HG02852 (cell line): ENCODE data around the gene CD151.

Source experiments
- ATAC-seq: cut with Tn5 transposase; IDR thresholded peaks from one replicate; pipeline ENCODE4 v1.9.1; 2021; ENCODE audit warnings: mild to moderate bottlenecking, moderate library complexity; ENCODE audit not compliant: unreplicated experiment

The CD151 gene

DNA sequence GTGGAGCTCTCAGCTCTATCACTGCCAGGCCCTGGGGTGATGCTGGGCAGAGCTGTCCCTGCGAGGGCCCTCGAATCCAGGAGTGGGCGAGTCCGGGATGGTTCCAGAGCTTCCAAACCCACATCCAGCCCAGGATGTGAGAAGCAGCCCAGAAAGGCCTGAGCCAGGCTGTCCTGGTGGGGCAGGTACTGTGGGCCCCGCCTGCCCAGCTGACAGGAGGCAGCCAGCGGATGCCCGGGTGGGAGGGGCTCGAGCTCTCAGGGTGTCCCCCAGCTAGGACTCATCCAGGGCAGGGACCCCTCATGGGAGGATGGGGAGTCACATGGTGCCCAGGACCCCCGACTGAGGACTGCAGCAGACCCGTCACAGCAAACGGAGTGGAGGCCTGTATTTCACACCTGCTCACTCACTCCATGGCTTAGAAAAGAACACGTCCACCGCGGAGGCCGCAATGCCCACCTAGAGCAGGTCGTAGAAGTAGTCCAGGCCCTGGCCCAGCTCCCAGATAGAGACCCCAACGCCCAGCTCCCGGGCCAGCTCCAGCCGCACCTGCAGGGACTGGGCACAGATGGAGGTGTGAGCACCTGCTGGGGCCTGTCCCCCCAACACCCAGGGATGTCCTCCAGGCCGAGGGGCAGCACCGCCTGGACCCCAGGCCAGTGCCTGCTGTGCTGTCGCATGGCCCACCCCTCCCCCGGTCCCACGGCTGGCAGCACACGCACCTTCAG, 36.8 kb downstream of the CD151 start:
- no peak for ATAC-seq

- no peak for ATAC-seq
Measured at GRCh38 chr11:870127-870413, 37.3 kb downstream of the CD151 start.

DNA sequence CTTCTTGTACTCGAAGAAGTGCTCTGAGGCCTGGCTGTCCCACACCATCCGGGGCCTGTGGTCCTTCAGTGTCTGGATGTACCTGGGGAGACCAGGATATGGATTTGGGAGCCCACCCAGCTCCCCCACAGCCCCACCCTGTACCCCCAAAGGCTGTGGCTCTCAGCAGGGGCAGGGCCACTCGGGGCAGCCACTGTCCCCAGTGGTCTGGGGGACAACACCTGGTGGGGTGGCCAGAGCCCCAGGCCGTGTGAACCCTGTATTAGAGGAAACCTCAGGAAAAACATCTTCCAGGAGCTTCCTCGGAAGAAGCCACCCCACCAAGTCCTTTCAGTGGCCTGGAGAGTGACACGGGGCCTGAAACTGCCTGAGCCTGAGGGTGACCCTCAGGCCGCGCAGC, 37.7 kb downstream of the CD151 start:
- no peak for ATAC-seq

GRCh38 chr11:871472-871871, 38.7 kb downstream of the CD151 start:
- no peak for ATAC-seq

DNA sequence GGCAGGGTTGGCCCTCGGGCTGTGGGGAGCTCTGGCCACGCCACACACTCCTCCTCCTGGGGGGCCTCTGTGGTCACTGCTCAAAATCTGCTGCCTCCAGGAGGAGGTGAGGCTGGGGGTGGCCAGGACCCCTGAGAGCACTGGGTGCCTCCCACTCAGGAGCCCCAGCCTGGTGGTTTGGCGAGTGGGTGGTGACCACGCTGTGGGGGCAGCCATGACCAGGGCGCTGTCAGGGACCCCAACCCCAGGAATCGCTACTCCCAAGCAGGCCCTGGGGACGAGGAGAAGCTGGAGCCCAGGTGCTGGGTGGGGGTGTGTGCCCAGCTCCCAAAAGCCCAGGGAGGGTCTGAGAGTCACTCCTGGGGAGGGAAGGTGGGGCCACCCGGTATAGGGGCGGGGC, 40.0 kb downstream of the CD151 start:
- no peak for ATAC-seq

DNA sequence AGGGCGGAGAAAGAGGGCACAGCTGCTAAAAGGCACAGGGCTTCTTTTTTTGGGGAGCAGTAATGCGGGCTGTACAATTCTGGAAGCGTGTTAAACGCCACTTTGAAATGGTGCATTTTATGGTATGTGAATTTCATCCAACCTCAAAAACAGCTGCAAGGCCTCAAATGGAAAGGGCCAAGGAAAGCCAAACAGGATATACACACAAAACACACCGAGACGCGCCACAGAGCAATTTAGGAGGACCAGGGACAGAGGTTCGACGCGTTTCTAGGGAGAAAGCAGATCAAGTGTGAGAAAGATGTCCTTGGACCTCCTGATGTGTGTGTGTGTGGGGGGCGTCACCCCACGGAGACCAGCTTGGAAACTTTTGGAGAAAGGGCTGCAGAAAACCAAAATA, 41.0 kb downstream of the CD151 start:
- ATAC-seq, result no peak

- no peak for ATAC-seq
Measured at GRCh38 chr11:875203-875602, 42.5 kb downstream of the CD151 start.

DNA sequence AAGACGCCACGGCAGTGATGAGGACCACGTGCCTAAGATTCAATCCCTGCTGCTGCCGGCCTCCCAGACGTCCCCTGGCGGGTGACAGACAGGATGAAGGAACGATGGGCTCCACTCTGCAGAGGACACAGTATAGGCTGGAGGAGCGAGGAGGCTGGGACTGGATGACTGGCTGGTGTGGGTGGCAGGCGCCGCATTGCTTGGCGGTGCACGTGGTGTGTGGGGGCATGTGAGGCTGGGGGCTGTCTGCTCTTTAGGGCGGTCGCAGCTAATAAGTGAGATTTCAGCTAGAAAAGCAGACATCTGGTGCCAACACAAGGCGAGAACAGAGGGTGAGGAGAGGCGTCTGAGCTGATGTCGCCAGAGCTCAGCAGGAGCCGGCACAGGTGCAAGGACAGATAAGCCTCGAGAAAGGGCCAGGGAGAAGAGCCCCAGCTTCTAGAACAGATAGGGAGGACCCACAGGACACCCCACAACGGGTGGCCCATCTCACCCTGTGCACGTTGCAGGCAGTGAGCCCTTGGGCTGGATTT, 43.1 kb downstream of the CD151 start:
- no peak for ATAC-seq

DNA sequence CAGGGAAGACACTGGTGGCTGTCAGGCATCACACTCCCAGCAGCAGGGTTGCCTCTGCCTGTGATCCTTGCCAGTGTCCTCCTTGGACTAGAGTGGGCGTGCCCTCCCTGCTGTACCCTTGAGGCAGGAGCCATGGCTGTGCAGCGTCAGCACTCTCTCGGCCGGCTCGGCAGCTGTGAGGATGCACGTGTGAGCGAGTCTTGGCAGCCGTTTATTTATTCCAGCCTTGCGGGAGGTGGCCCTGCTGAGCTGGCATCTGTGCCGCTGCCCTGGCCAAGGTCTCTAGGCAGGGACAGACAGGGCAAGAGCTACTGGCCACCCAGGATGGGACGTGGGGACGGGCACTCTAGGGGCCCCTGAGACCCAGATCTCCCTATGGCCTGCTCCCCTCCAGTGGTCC, 43.8 kb downstream of the CD151 start:
- ATAC-seq, result no peak

DNA sequence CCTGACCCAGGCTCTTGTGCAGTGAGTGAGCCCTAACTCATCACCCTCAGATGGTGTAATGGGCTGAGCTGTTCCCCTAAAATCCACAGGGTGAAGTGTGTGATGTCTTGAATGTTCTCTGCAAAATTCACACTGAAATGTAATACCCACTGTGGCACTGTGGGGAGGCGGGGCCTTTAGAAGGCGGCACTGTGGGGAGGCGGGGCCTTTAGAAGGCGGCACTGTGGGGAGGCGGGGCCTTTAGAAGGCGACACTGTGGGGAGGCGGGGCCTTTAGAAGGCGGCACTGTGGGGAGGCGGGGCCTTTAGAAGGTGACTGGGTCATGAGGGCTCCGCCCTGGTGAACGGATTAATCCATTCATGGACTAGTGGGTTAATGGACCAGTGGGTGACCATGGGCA, 44.8 kb downstream of the CD151 start:
- no peak for ATAC-seq

DNA sequence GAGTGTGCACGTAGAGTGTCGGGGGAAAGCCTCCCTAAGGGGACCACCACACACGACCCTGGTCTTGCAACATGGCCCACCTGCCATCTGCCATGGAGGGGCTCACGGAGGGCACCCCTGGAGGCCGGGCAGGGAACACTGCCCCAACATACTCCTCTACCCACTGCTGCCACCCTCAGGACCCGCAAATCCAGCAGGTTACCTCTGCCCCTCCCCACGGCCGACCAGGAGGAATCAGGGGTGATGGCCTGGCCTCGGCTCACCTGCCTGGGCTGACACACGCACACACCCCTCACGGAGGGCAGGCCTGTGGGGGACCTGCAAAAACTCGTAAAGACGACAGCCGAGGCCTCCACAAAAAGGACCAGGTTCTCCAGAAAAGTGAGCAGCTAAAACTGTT, 47.7 kb downstream of the CD151 start:
- ATAC-seq, result no peak

DNA sequence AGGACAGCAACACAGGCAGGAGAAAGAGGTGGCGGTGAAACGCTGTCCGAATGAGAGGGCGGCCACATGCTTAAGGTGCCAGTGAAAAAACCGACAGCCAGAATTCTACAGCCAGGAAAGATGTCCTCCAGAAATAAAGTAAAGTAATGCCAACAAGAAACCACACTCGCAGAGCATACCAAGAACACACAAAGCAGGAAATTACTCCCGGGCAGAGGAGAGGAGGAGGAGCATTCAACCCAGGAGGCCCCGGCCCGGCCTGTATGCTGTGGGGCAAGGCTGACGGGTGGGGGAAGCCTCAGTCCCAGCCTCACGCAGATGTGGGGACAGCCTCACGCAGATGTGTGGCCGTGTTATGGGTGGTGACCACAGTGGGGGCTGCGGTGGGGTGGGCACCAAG, 49.8 kb downstream of the CD151 start:
- ATAC-seq, result no peak

GRCh38 chr11:883527-883926, 50.8 kb downstream of the CD151 start:
- ATAC-seq, result no peak

DNA sequence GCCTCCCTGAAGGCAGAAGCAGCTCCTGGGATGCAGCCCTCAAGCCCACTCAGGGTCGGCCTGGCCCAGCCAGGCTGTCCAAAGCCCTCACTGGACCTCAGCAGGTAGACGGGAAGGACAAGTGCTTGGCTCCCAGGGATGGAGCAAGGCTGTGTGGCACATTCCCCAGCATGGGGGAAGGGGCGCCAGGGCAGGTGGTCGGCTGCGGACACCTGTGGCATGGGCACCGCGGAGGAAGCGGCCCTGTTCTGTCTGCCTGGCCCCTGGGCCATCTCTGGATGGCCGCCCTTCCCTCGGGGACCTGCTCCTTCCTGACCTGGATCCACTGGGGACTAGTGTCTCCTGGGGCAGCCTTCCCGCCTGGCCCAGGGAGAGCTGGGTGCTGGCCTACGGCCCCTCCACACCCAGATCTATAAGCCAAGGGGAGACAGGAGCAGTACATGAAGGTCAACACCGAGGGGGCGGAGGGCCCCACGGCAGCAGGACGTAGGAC, 51.9 kb downstream of the CD151 start:
- ATAC-seq, result no peak

- ATAC-seq, result no peak
Measured at GRCh38 chr11:886568-886967, 53.8 kb downstream of the CD151 start.

- no peak for ATAC-seq
Measured at GRCh38 chr11:887589-887988, 54.8 kb downstream of the CD151 start.
